ENCODE data around the gene BRMS1.
A peak's percentile ranks its signal among the peaks of the same experiment; 100 is the strongest.

BRMS1 gene

DNA sequence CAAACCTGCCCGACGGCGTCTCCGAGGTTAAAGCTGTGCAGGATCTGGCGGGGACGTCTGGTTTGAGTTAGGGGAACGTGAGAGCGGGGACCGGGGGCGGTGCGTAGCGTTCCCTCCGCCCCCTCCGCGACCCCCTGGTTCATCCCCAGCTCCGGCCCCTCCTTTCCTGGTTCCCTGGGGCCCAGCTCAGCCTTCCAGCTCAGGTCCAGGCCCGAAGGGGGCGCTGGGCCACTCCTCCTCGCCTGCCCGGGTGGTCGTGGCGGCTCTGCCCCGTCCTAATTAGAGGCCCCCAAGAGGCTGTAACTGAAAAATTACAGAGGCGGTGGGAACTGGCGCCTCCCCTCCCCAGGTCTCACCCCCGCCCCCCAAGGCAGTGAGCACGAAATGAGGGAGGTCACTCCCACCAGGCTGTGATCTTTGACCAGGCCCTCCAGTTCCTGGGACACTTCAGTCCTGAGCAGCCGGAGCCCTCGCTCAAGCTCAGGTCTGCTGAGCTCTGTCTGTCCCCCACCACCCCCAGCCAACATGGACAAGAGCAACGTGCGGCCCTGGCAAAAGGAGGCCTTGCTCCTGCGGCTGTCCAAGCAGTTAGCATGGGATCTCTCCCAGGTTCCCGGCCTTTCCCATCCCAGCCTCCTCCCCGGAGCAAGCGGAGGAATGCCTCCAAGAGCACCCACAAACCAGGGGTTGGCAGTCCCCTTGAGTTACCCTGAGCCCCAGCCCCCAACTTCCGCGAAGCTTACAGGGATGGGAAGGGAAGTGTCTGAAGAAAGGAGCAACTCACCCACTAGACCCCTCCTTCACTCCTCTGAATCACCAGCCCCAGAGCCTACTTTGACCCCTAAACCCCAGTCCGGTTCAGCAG lies 31.4 kb downstream of the BRMS1 start:
- TF ChIP-seq GATA2 (IDR thresholded peaks at IDR 0.05; ENCODE audit: low read depth, low read length) (no peak), GATA3 (IDR thresholded peaks at IDR 0.05; ENCODE audit: low read depth, low read length) (no peak)

DNA sequence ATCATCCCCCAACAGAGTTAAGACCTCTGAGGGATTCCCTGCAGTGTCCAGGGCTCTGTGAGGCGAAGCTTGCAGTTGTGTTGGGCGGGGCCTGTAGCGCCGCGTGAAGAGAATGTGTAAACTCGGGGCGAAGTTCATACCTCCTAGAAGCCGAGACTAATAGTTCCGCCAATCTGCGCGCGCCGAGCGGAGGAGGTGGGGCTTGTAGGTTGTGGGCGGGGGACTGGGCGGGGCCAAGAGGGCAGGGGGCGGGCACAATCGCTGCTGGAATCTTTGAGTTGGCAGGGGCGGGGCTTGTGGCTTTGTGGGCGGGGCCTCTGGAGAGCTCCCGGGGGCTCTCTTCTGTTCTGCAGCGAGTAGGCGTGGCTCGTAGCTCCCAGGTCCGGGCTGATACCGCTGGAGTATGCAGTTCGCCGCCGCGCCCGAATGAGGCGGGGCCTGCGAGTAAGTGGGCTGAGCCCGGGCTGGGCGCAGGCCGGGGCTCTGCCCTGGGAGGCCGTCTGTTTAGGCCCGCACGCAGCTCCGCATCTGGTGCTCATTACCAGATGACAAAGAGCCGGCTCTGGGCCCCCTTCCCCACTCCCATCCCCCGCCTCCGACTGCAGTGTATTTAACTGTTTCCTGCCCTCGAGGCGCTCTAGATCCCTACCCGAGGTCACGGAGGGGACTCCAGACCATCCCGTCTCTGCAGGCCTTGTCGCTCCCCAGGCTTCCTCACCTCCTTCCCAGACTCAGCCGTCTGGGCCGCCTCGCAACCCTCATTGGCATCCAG lies 32.2 kb downstream of the BRMS1 start:
- TF ChIP-seq GATA3 (IDR thresholded peaks at IDR 0.05; ENCODE audit: low read depth, low read length) (no peak), GATA2 (IDR thresholded peaks at IDR 0.05; ENCODE audit: low read depth, low read length) (no peak)

DNA sequence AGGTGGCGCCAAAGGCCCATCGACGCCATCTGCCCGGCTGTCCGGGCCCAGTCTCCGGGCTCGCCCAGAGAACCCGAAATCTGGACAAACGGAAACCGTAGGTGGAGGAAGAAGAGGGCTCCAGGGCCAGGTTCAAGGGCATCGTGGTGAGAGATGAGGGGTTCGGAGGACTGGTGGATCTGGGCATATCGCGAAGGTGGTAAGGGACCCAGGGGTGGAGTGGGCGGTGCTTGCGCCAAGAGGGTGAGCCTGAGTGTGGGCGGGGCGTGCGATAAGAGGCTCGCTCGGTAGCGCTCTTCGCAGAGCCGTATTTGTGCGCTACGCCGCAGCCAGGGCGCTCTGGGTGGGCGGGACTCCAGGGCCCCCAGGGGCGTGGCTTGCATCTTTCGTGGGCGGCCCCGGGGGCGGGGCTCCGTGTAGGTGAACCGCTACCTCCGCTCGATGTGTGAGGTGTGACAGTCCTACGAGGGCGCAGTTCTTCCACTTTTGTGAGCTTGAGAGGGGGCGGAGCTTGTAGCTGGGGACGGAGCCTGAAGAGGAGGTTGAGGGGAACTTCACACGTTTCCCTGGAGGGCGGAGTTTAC lies 32.8 kb downstream of the BRMS1 start:
- TF ChIP-seq GATA2 (IDR thresholded peaks at IDR 0.05; ENCODE audit: low read depth, low read length): peak; percentile 43; the same call in 1 of the 2 replicates
- no peak for TF ChIP-seq GATA3 (IDR thresholded peaks at IDR 0.05; ENCODE audit: low read depth, low read length)

DNA sequence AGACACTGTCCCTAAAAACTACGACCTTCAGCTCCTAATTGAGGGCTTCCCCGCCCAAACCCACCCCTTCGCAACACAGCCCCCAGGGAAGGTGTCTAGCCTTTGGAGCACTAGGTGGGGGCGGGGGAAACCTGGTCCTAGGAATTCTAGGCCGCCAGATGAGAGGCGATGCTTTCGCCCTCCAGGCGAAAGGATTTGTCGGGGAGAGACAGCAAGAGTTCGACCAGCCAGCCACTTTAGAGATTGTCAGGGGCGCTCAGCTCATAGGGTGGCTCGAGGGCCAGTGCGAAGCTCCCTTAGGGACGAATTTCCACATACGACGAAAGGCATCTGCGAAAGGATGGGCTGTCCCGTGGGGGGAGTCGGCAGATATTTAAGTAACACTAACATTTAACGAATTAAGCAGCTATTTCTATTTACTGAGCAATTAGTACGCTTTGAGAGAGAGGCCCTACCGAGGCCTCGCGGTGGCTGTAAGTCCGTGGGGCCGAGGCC lies 33.4 kb downstream of the BRMS1 start:
- no peak for TF ChIP-seq GATA3 (IDR thresholded peaks at IDR 0.05; ENCODE audit: low read depth, low read length)
- TF ChIP-seq GATA2 (IDR thresholded peaks at IDR 0.05; ENCODE audit: low read depth, low read length): no peak

DNA sequence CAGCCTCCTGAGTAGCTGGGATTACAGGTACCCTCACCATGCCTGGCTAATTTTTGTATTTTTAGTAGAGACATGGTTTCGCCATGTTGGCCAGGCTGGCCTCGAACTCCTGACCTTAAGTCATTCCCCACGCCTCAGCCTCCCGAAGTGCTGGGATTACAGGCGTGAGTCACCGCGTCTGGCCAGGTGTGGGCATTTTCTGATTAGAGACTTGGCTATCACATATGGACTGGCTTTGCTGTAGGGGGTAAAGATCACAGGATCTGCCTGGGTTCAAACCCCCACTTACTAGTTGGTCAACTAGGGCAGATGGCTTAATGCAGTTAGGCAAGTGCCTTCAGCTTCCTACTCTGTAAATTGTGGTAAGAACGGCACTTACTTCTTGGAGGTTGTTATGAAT lies 34.6 kb downstream of the BRMS1 start:
- TF ChIP-seq GATA2 (IDR thresholded peaks at IDR 0.05; ENCODE audit: low read depth, low read length): no peak
- TF ChIP-seq GATA3 (IDR thresholded peaks at IDR 0.05; ENCODE audit: low read depth, low read length): no peak

DNA sequence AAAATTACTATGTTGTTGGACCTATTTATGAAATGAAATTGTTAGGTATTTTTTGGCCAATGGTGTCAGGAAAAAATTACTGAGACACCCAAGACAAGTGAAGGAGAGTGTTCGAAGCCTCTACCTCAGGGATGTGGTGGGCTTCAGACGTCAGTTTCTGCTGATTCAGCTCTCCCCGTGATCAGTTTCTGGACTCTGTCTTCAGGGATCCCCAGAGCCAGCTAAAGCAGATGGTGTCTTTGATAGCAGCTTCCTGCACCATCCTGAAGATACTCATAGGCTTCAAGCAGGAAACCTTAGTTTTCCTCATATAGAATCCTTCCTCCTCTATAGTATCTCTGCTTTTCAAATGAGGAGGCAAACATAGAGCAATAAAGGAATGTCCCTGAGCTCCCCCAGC lies 35.4 kb downstream of the BRMS1 start:
- no peak for TF ChIP-seq GATA3 (IDR thresholded peaks at IDR 0.05; ENCODE audit: low read depth, low read length)

DNA sequence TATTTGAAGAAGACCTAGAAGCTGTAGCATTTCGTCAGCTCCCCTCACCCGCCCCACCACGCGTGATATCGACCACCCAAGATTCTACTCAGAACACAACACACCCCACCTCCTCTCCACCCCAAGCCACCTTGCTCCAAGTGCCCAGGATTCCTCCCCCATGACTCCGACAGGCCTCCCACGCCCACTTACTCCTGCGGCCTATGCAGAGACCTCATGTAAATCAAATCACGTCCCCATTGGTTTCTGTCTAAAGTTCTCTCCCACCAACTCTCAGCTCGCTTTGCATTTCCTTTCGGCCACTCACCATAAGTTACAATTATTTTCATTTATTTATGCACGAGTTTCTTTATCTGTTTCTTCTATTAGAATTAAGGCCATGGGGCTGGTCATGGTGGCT lies 42.2 kb downstream of the BRMS1 start:
- TF ChIP-seq GATA2 (IDR thresholded peaks at IDR 0.05; ENCODE audit: low read depth, low read length) (no peak), GATA3 (IDR thresholded peaks at IDR 0.05; ENCODE audit: low read depth, low read length) (no peak)

DNA sequence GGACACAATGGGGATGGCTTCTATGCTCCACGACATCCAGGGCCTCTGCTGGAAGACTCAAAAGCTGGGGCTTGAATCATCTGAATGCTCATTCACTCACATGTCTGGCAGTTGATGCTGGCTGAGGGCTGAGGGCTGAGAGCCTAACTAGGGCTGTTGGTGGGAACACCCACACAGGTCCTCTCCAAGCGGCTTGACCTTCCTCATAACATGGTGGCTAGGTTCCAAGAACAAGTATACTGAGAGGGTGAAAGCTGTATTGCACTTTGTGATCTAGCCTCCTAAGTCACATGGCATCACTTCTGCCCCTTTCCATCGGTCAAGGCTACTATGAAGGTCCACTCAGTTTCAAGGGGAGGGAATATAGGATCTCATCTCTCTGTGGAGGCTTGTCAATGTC lies 45.7 kb downstream of the BRMS1 start:
- TF ChIP-seq GATA3 (IDR thresholded peaks at IDR 0.05; ENCODE audit: low read depth, low read length): no peak
- TF ChIP-seq GATA2 (IDR thresholded peaks at IDR 0.05; ENCODE audit: low read depth, low read length): no peak

DNA sequence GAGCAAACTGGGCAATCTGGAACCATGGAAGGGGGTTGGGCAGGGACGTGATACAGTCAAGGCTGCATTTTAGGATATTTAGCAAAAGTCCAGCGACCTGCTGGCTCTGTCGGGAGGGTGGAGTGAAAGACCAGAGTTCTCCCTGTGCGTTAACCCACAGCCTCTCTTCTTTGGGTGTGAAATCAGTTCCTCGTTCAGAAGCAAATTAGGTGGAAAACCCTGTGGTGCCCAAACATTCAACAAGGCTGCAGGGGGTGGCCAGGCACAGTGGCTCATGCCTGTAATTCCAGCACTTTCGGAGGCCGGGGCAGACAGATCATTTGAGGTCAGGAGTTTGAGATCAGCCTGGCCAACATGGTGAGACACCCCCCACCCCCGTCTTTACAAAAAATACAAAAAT lies 47.3 kb downstream of the BRMS1 start:
- no peak for TF ChIP-seq GATA3 (IDR thresholded peaks at IDR 0.05; ENCODE audit: low read depth, low read length)
- no peak for TF ChIP-seq GATA2 (IDR thresholded peaks at IDR 0.05; ENCODE audit: low read depth, low read length)

DNA sequence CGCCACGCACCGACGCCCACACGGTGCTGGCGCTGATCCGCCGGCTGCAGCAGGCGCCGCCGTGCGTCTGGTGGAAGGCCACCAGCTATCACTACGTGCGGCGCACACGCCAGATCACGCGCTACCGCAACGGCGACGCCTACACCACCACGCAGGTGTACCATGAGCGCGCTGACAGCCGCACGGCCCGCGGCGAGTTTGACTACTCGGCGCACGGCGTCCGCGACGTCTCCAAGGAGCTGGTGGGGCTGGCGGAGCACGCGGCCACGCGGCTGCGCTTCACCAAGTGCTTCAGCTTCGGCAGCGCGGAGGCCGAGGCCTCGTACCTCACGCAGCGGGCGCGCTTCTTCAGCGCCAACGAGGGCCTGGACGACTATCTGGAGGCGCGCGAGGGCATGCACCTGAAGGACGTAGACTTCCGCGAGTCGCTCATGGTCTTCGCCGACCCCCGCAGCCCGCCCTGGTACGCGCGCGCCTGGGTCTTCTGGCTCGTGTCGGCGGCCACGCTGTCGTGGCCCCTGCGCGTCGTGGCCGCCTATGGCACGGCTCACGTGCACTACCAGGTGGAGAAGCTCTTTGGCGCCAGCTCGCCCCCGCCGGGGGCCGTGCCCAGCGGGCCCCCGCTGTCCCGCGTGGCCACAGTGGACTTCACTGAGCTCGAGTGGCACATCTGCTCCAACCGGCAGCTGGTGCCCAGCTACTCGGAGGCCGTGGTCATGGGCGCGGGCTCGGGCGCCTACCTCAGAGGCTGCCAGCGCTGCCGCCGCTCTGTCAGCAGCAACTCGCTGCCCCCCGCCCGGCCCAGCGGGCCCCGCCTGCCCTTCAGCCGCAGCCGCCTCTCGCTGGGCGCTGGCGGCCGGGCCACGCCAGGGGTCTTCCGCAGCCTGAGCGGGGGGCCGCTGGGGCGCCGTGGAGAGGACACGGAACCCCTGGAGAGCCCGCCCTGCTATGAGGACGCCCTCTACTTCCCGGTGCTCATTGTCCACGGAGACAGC lies 50.0 kb downstream of the BRMS1 start:
- TF ChIP-seq GATA2 (IDR thresholded peaks at IDR 0.05; ENCODE audit: low read depth, low read length) (no peak), GATA3 (IDR thresholded peaks at IDR 0.05; ENCODE audit: low read depth, low read length) (no peak)

DNA sequence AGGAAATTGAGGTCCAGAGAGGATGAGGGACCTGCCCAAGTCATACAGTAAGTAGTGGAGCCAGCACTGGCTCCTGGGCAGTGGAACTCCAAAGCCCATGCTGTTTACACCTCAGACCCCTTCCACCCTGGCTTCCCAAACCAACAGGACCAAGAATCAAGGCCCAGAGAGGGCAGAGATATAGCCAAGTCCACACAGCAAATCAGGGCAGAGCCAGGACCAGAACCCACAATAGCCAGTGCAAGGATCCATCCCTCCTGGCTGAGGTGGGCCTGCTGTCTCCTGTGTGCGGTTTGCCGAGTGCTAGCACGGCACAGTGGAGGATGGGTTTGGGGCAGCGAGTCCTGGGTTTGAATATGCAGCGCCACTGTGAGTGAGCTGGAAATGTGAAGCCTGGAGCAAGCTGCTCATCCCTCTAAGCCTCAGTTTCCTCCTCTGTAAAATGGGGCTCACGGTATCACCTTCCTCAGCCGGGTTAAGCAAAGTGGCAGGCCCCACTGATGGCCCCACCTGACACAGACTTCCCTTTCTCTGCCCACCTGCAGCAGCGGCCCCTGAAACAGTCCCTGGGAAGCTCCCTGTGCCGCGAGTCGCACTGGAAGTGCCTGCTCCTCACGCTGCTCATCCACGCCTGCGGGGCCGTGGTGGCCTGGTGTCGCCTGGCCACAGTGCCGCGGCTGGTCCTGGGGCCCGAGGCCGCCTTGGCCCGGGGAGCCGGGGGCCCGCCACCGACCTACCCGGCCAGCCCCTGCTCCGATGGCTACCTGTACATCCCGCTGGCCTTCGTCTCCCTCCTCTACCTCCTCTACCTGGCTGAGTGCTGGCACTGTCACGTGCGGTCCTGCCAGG lies 50.9 kb downstream of the BRMS1 start:
- TF ChIP-seq GATA3 (IDR thresholded peaks at IDR 0.05; ENCODE audit: low read depth, low read length): no peak
- no peak for TF ChIP-seq GATA2 (IDR thresholded peaks at IDR 0.05; ENCODE audit: low read depth, low read length)

DNA sequence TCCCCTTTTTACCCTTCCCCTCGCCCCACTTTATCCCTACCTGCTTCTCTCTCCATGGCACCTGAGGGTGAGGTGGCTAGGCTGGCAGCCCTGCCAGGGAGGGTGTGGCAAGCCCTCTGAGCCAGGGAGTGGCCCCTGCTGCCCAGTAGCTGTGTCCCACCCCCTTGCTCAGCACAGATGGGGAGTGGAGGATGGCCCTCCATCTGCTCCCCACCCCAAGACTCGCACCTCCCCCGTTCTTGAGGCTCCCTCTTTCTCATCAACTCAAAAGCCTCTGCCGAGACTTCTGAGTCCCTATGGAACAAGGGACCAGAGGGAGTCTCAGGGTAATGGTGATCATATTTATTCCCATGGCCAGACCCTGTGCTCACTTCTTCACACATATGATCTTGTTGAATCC lies 51.6 kb downstream of the BRMS1 start:
- TF ChIP-seq GATA2 (IDR thresholded peaks at IDR 0.05; ENCODE audit: low read depth, low read length) (no peak), GATA3 (IDR thresholded peaks at IDR 0.05; ENCODE audit: low read depth, low read length) (no peak)
